PC-3 (cell line): ENCODE results near the gene PCNP. TPM values are rescaled to one million over a fixed set of nuclear protein-coding genes. Genes with fewer than 3 reads are reported as not detected.

Experiments
- ATAC-seq: fragments of 200-7000 bp; cut with Tn5 transposase; 2 replicates; pipeline ENCODE4 v1.9.1; 2020; ENCODE audit warnings: mild to moderate bottlenecking, moderate library complexity
- Bru-seq: library from RNA; stranded (reverse); fragments of 400-500 nt; gene quantifications from one replicate; lab custom pipeline; 2021; lab: Mats Ljungman, UMichigan
- BruChase-seq, 2 experiments: library from RNA; stranded (reverse); fragments of 400-500 nt; gene quantifications; one replicate each; lab custom pipeline; 2021; lab: Mats Ljungman, UMichigan
- BruUV-seq: library from RNA; stranded (reverse); fragments of 400-500 nt; replicated peaks from 2 replicates; lab custom pipeline; 2021; lab: Mats Ljungman, UMichigan
- CTCF ChIA-PET: fragments of 300-600 bp; sonication (Branson Sonifier 250); formaldehyde crosslinking; loops from one replicate; lab custom pipeline; 2022; ENCODE audit warnings: antibody characterized with exemption; lab: Charles Lee
- POLR2A ChIA-PET: fragments of 300-600 bp; sonication (Branson Sonifier 250); formaldehyde crosslinking; loops from one replicate; lab custom pipeline; 2022; ENCODE audit warnings: antibody characterized with exemption; ENCODE audit not compliant: unreplicated experiment; lab: Charles Lee
- DNase-seq: peaks from one replicate; pipeline ENCODE4 v3.0.0-alpha.2; 2015
- H2AFZ ChIP-seq: fragments of 300-600 bp; sonication (generic); 2 replicates; pipeline ENCODE4 v1.6.0; 2016; ENCODE audit warnings: antibody characterized with exemption, low read length
- H3F3A ChIP-seq: fragments of 300-600 bp; sonication (generic); one replicate; pipeline ENCODE4 v1.6.0; 2017; ENCODE audit warnings: antibody characterized with exemption, low read length, control low read depth, mild to moderate bottlenecking; ENCODE audit not compliant: unreplicated experiment
- H3K27ac ChIP-seq: fragments of 300-600 bp; sonication (generic); 2 replicates; pipeline ENCODE4 v1.5.1; 2016; ENCODE audit warnings: mild to moderate bottlenecking, low read length
- H3K27me3 ChIP-seq: fragments of 300-600 bp; sonication (generic); 2 replicates; pipeline ENCODE4 v1.6.1; 2016; ENCODE audit warnings: low read length, mixed read lengths
- H3K36me3 ChIP-seq: fragments of 300-600 bp; sonication (generic); 2 replicates; pipeline ENCODE4 v1.6.1; 2016; ENCODE audit warnings: low read depth, mixed run types, low read length, mixed read lengths
- H3K4me1 ChIP-seq: fragments of 300-600 bp; sonication (generic); 2 replicates; pipeline ENCODE4 v1.5.1; 2016; ENCODE audit warnings: low read length; ENCODE audit not compliant: insufficient read depth
- H3K4me2 ChIP-seq: fragments of 300-600 bp; sonication (generic); 2 replicates; pipeline ENCODE4 v1.6.0; 2016; ENCODE audit warnings: low read length
- H3K4me3 ChIP-seq: fragments of 300-600 bp; sonication (generic); 2 replicates; pipeline ENCODE4 v1.5.1; 2016; ENCODE audit warnings: mild to moderate bottlenecking, low read length, mixed read lengths
- H3K79me2 ChIP-seq: fragments of 300-600 bp; sonication (generic); 2 replicates; pipeline ENCODE4 v1.6.1; 2017; ENCODE audit warnings: low read length, mixed read lengths
- H3K9ac ChIP-seq: fragments of 300-600 bp; sonication (generic); 2 replicates; pipeline ENCODE4 v1.6.0; 2016; ENCODE audit warnings: mild to moderate bottlenecking, low read length
- H3K9me2 ChIP-seq: fragments of 300-600 bp; sonication (generic); replicated peaks from 2 replicates; pipeline ENCODE4 v1.6.1; 2016; ENCODE audit warnings: mixed run types, low read length, mixed read lengths
- H3K9me3 ChIP-seq: fragments of 300-600 bp; sonication (generic); 2 replicates; pipeline ENCODE4 v1.6.1; 2016; ENCODE audit warnings: low read length, mixed read lengths
- H4K20me1 ChIP-seq: fragments of 300-600 bp; sonication (generic); 2 replicates; pipeline ENCODE4 v1.6.1; 2016; ENCODE audit warnings: low read length, mixed read lengths
- CTCF ChIP-seq: fragments of 300-600 bp; sonication (generic); conservative IDR thresholded peaks from 2 replicates; pipeline ENCODE4 v1.5.1; 2017; ENCODE audit warnings: antibody characterized with exemption, low read depth, mild to moderate bottlenecking, low read length
- EZH2 ChIP-seq: fragments of 300-600 bp; sonication (generic); IDR thresholded peaks from one replicate; pipeline ENCODE4 v1.6.1; 2017; ENCODE audit warnings: antibody characterized with exemption, mild to moderate bottlenecking, low read length; ENCODE audit not compliant: unreplicated experiment
- EZH2phosphoT487 ChIP-seq: fragments of 300-600 bp; sonication (generic); IDR thresholded peaks from 2 replicates; pipeline ENCODE4 v1.6.1; 2018; ENCODE audit warnings: mild to moderate bottlenecking, antibody characterized with exemption, low read length, borderline replicate concordance
- intact Hi-C: fragments of 100-400 bp; cut with micrococcal nuclease; formaldehyde crosslinking; loops from 2 replicates; pipeline ENCODE4 v1.9.0; 2023
- long read RNA-seq: library from polyadenylated mRNA; unstranded; transcript quantifications from one replicate; pipeline ENCODE4 v2.0.0, GENCODE V29; 2021; ENCODE audit not compliant: unreplicated experiment
- total RNA-seq: library from RNA; depleted of rRNA; stranded (reverse); fragments of >200 nt; gene quantifications from 2 replicates; pipeline ENCODE4 v1.2.3, GENCODE V29; 2014; rRNA removed

The PCNP gene
- total RNA-seq (71.1 and 72.3 TPM in 2 replicates), Bru-seq, nascent RNA (percentile 96 among the genes with signal in this experiment), BruChase-seq, experiment 1, labeled RNA remaining after a 6-hour chase (percentile 97 among the genes with signal in this experiment), BruChase-seq, experiment 2, labeled RNA remaining after a 2-hour chase (percentile 98 among the genes with signal in this experiment)
- long read RNA-seq, transcript PCNP-207 (5 exons, 786 nt) = minor isoform, 17 of 612 reads
- long read RNA-seq, transcript PCNP-201 (5 exons, 2,342 nt) = minor isoform, 216 of 612 reads
- long read RNA-seq, transcript PCNP-202 (5 exons, 2,165 nt) = major isoform, 250 of 612 reads
- long read RNA-seq, transcript PCNP-204 (4 exons, 2,028 nt) = minor isoform, 24 of 612 reads
- long read RNA-seq, partial matches to known transcripts = 11 of 612 reads
- long read RNA-seq, other reads (novel, unspliced or antisense) = 90 of 612 reads

- Histone ChIP-seq H3K9ac (peak within 1 kb of the TSS; percentile 99), H3K79me2 (peaks cover 46% of the 10 kb centered on the region), H3K27ac (peak within 1 kb of the TSS; percentile 85), H3K4me3 (peak within 1 kb of the TSS; percentile 95), H3K9me3 (no peaks in the 10 kb centered on the region), H3F3A (no peaks in the 10 kb centered on the region), H4K20me1 (peaks cover 26% of the 10 kb centered on the region), H3K9me2 (no peaks in the 10 kb centered on the region), H3K36me3 (peaks cover 7% of the 10 kb centered on the region; the same call in 1 of the 2 replicates), H3K27me3 (no peaks in the 10 kb centered on the region), H3K4me1 (peaks cover 19% of the 10 kb centered on the region), H3K4me2 (peak within 1 kb of the TSS; percentile 96), H2AFZ (peak within 1 kb of the TSS; percentile 90)
- BruUV-seq = TSS peak; percentile 86
- DNase-seq (peak; percentile 99), ATAC-seq (peak; percentile 82)
- intact Hi-C loops = loop anchor here (1.0 to 2.0 kb wide), 4 partner anchors 61 to 581 kb away; partner anchors contain the start of genes ABI3BP, SENP7 and ZBTB11
- POLR2A ChIA-PET = interaction anchor here (0.6 to 1.6 kb wide), 9 partner anchors 12 to 1198 kb away, joined by 3 to 11 read pairs (median 4); partner anchors contain the start of genes RPL24, TRMT10C and ZBTB11
- CTCF ChIA-PET = interaction anchor here (0.6 to 1.3 kb wide), 5 partner anchors 34 to 1058 kb away, joined by 3 to 9 read pairs (median 3); partner anchors contain the start of gene RPL24
- TF ChIP-seq CTCF = peak; percentile 97
- TF ChIP-seq EZH2phosphoT487 = no peak
Observed at GRCh38 chr3:101573449-101574387, at the start of gene PCNP. Gene PCNP (plus strand): TSS chr3:101574180. CDS start chr3:101574216, 36 bp downstream.

- no peak for TF ChIP-seq CTCF
- TF ChIP-seq EZH2 = no peak
- TF ChIP-seq EZH2phosphoT487 = no peak
Observed at GRCh38 chr3:101527441-101527840, 46.5 kb upstream of the PCNP start.

More at GRCh38 chr3:101527441-101527840, 46.5 kb upstream of the PCNP start:
- no peak overlapping the region for H3K9ac ChIP-seq
- ChIA-PET POLR2A (no interaction called here), CTCF (no interaction called here)
- intact Hi-C loops = no loop called here
- H2AFZ ChIP-seq = no peak overlapping the region
- no peaks in the 10 kb centered on the region for H3K27me3 ChIP-seq
- no TSS peak for BruUV-seq
- no peak overlapping the region for H3K4me3 ChIP-seq
- ATAC-seq (no peak), DNase-seq (no peak)
- H4K20me1 ChIP-seq = no peaks in the 10 kb centered on the region
- H3K9me2 ChIP-seq = no peaks in the 10 kb centered on the region
- no peaks in the 10 kb centered on the region for H3K36me3 ChIP-seq
- H3K4me2 ChIP-seq = no peak overlapping the region
- no peaks in the 10 kb centered on the region for H3K4me1 ChIP-seq
- H3K9me3 ChIP-seq = 0 out of 2 replicates have a peak, but pooled peaks cover 3% of the 10 kb centered on the region
- H3K27ac ChIP-seq = no peak overlapping the region
- no peaks in the 10 kb centered on the region for H3K79me2 ChIP-seq
- H3F3A ChIP-seq = no peaks in the 10 kb centered on the region
